Suprapubic skin (tissue), 4 donors: Measurements from ENCODE around the gene ATOH8.
A peak's percentile ranks its signal among the peaks of the same experiment; 100 is the strongest.

Experiments
- POLR2A ChIP-seq, 2 donors: fragments of 450-650 bp; IDR thresholded peaks; one replicate each; pipeline ENCODE4 v1.6.1; 2017; ENCODE audit warnings: antibody characterized with exemption in 2 of 2, mild to moderate bottlenecking in 2 of 2, moderate library complexity in 2 of 2
- POLR2AphosphoS5 ChIP-seq, 3 donors: sonication (generic); formaldehyde crosslinking; IDR thresholded peaks; one replicate each; pipeline ENCODE4 v1.6.1; 2017; ENCODE audit warnings: antibody characterized with exemption in 3 of 3

- TF ChIP-seq POLR2A (IDR thresholded peaks at IDR 0.05) (no peak), POLR2AphosphoS5 (IDR thresholded peaks at IDR 0.05) (peak in 2 of 3 donors; percentile 10 to 35)
Measured at GRCh38 chr2:85748985-85749875, 4.6 kb upstream of the ATOH8 start.
